ENCODE measurements around the gene PHF21B.

GRCh38 chr22:44970291-44970690 lies 39.5 kb downstream of the PHF21B start:
- TF ChIP-seq, protein P1, sequence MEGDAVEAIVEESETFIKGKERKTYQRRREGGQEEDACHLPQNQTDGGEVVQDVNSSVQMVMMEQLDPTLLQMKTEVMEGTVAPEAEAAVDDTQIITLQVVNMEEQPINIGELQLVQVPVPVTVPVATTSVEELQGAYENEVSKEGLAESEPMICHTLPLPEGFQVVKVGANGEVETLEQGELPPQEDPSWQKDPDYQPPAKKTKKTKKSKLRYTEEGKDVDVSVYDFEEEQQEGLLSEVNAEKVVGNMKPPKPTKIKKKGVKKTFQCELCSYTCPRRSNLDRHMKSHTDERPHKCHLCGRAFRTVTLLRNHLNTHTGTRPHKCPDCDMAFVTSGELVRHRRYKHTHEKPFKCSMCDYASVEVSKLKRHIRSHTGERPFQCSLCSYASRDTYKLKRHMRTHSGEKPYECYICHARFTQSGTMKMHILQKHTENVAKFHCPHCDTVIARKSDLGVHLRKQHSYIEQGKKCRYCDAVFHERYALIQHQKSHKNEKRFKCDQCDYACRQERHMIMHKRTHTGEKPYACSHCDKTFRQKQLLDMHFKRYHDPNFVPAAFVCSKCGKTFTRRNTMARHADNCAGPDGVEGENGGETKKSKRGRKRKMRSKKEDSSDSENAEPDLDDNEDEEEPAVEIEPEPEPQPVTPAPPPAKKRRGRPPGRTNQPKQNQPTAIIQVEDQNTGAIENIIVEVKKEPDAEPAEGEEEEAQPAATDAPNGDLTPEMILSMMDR (conservative IDR thresholded peaks at IDR 0.05 in 1 of 2, IDR thresholded peaks at IDR 0.05 in 1 of 2; ENCODE audit: extremely low read depth in 1 of 2, insufficient read depth in 1 of 2, low read depth in 1 of 2, low read length in 2 of 2) = no peak
- TF ChIP-seq EZH2 (IDR thresholded peaks at IDR 0.05; ENCODE audit: borderline replicate concordance, low read length) = no peak
